Activated T-cell treated with anti-CD3 and anti-CD28 coated beads, Interleukin-2, amount 50 U/mL, for 4 hours (primary cell): ENCODE results near the gene MIEF1. TPM values are rescaled to one million over a fixed set of nuclear protein-coding genes. Genes with fewer than 3 reads are reported as not detected.

Source experiments
- ATAC-seq, 2 donors: fragments of 200-7000 bp; cut with Tn5 transposase; one replicate each; pipeline ENCODE4 v1.10.0; 2021
- DNase-seq: peaks from one replicate; pipeline ENCODE4 v3.0.0-alpha.2; 2020
- H3K27me3 Mint-ChIP-seq: one replicate; pipeline ENCODE4 v1.8.0; 2021; ENCODE audit warnings: low read depth, mixed read lengths
- H3K36me3 Mint-ChIP-seq: one replicate; pipeline ENCODE4 v1.8.0; 2022; ENCODE audit warnings: mixed read lengths; ENCODE audit not compliant: insufficient read depth
- H3K4me1 Mint-ChIP-seq: one replicate; pipeline ENCODE4 v1.8.0; 2021; ENCODE audit warnings: low read depth, mixed read lengths
- H3K4me3 Mint-ChIP-seq: one replicate; pipeline ENCODE4 v1.8.0; 2021; ENCODE audit warnings: mild to moderate bottlenecking, moderate library complexity, mixed read lengths
- H3K9me3 Mint-ChIP-seq: one replicate; pipeline ENCODE4 v1.8.0; 2021; ENCODE audit warnings: mixed read lengths
- total RNA-seq, 3 donors: library from RNA; stranded (reverse); gene quantifications; one replicate each; pipeline ENCODE4 v1.2.1, GENCODE V29; 2021

Gene MIEF1
- total RNA-seq, 3 donors from 2014 or later = 69.9 to 76.6 (median 70.7) TPM

DNA sequence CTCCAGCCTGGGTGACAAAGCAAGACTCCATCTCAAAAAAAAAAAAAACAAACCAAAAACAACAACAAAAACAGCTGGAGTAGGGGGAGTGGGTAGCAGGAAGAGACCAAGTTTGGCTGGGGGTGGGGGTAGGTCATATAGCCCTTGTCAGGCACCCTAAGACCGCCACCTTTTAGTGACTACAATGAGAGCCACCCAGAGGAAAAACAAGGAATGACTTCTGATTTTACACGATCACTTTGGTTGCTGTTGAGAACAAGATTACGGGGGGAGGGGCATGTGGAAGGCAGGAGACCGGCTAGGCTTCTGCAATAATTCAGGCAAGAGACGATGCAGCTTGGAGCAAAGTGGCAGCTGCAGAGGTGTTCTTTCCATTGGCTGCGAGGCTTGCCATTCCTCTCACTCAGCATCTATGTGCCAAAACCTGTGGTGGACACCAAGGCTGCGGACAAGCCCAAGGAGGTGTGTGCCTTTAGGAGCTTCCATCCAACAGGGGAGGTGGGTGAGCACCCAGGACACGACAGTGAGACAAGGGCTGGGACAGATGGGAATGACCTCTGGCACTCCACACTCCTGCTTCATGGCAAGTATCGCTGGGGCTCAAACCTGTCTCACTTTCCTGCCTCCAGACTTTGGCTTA is 28.7 kb downstream of the MIEF1 start:
- no peaks in the 10 kb centered on the region for H3K9me3 Mint-ChIP-seq
- no peak for DNase-seq
- H3K4me3 Mint-ChIP-seq = peak overlapping the region; percentile 97
- ATAC-seq = no peak
- peaks cover 69% of the 10 kb centered on the region for H3K4me1 Mint-ChIP-seq
- no peaks in the 10 kb centered on the region for H3K27me3 Mint-ChIP-seq
- peaks cover 26% of the 10 kb centered on the region for H3K36me3 Mint-ChIP-seq

DNA sequence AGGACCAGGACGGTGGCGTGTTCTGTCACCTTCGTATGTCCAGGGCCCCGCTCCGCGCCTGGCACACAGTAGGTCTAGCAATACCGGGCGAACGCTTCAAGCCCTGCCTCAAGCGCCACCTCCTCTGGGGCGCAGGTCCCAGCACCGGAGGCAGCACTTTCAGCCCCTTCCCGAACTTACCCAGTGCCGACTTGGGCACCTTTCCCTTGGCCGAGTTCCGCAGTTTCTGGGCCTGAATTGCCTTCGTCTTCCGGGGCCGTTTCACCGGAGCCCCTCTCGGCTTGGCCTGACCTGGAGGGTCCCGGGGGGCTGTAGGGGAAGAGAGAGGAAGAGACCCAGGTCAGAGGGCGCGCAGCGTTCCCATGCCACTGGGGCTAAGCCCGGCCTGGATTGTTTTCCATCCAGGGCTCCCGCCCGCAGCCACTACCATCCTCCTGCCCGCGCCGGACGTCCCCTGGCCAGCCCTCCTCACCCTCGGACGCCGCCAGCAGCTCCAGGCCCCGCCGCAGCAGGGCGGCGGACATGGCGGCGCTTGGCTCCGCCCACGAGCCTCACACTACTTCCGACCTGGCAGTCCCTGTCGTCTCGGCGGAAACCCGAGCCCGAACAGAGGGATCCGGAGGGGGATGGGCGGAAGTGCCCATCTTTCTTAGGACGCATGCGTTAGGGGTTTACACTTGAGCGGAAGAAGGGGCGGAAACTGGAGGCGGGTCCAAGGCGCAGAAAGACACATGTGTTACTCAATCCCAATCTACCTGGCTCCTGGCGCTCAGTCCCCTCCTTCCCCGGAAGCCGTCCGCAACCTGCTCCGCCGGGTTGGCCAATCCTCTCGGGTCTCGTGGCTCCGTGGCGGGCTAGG is 30.4 kb downstream of the MIEF1 start, which contains the start of gene RPS19BP1:
TSS of gene RPS19BP1 (minus strand) at position 534 of the 859 bp plus-strand sequence. CDS start at position 524, 10 bp downstream.
- H3K27me3 Mint-ChIP-seq = no peaks in the 10 kb centered on the region
- peaks cover 23% of the 10 kb centered on the region for H3K36me3 Mint-ChIP-seq
- no peaks in the 10 kb centered on the region for H3K9me3 Mint-ChIP-seq
- DNase-seq = peak; percentile 99
- peak; percentile 86 for ATAC-seq
- H3K4me3 Mint-ChIP-seq = peak within 1 kb of the TSS; percentile 97
- peaks cover 58% of the 10 kb centered on the region for H3K4me1 Mint-ChIP-seq

DNA sequence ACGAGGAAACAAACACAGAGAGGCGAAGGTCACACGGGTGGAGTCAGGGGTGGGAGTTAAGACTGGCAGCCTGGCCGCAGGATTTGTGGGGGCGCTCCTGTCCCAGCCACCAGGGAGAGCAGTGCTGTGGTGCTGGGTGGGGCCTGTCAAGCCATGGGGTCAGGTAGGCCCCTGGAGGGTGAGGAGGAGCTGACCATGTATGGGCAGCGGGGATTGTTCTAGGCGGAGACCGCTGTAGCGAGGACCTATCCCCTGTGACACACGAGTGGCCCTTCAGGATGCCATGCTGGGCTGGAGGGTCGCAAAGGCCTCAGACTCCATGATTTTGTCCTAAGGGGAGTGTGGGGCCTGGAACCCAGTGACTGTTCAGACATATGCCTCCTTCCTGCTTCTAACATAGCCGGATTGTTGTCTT is 32.0 kb downstream of the MIEF1 start:
- H3K4me3 Mint-ChIP-seq = no peak overlapping the region

DNA sequence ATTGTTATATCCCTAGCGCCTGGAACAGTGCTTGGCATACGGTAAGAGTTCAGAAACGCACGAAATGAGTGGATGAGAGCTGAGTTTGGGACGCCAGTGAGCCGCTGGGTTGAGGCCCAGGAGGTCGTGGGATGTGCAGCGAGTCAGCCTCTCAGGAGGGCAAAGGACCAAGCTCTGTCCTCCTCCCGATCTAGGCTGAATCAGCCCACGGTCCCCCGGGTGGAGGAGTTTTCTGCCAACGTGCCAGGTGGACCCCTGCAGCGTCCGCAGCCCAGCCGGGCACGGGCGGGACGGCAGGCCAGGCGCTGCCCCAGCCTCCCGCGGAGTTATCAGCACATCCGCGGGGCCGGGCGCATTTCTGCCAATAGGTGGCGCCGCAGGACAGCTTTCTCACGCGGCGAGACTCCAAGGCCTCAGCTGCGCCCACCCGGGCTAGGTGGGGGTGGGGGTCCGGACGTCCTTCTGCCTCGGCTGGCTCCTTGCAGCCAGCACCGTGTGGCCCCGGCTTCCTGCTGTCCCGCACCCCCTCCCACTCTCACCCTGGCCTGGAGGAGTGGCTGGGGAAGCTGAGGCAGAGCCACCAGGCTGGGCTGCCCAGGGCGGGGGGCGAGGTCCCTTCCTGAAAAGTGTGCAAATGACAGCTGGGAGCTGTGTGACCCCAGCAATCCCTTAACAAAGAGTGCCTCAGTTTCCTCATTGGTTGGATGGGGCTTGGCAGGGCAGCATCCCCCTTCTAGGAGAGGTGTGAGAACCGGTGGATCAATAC is 32.7 kb downstream of the MIEF1 start:
- Mint-ChIP-seq H3K27me3 (no peaks in the 10 kb centered on the region), H3K4me1 (peaks cover 35% of the 10 kb centered on the region), H3K9me3 (no peaks in the 10 kb centered on the region), H3K4me3 (no peak overlapping the region), H3K36me3 (peaks cover 16% of the 10 kb centered on the region)
- ATAC-seq (peak; percentile 27 to 29), DNase-seq (peak; percentile 78)

More for the DNA sequence above, 32.0 kb downstream of the MIEF1 start:
- no peak for DNase-seq
- Mint-ChIP-seq H3K9me3 (no peaks in the 10 kb centered on the region), H3K36me3 (peaks cover 22% of the 10 kb centered on the region), H3K27me3 (no peaks in the 10 kb centered on the region), H3K4me1 (peaks cover 42% of the 10 kb centered on the region)
- ATAC-seq = no peak

DNA sequence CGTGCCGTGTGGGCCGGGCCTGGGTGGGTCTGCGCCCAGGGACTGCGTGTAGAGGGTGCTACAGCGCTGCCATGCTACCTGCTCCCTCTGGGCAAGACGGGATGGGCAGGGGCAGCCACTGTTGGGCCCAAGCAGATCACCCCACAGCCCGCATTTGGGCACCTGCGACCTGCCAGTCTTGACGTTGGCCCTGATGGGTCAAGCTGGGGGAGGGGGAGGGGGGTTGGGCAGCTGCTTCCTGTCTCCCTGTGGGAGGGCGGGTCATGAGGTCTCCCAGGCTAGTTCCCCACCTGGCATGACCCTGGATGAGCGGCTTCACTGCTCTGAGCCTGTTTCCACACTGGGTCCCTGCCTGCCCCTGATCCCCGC is 33.3 kb downstream of the MIEF1 start:
- Mint-ChIP-seq H3K4me1 (peaks cover 29% of the 10 kb centered on the region), H3K4me3 (no peak overlapping the region), H3K9me3 (no peaks in the 10 kb centered on the region), H3K36me3 (peaks cover 12% of the 10 kb centered on the region), H3K27me3 (no peaks in the 10 kb centered on the region)
- ATAC-seq (no peak), DNase-seq (no peak)

DNA sequence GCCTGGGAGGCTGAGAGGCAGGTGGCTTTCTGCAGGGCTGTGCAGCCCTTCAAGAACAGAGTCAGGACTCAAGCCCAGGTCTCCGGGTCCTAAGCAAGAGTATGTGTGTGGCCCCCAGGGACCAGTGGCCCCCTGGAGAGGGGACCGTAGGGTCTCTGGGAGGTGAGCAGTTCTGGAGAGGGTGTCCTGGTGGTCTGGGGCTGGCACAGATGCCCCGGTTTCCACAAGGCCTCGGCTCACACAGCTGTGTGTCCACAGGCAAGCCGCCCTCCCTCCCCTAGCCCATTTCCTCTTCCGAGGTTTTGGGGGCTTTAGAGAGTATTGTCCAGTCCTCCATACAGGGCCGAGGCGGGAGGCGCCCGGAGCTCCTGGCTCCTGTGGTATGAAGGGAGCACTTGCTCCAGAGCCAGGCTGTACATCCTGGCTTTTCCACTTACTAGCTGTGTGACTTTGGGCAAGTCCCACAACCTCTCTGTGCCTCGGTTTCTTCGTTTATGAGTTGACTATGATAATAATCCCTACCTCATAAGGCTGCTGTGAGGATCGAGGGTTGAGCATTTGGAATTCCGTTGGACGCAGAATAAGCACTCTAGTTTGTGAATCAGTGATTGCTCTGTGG is 33.9 kb downstream of the MIEF1 start:
- no peaks in the 10 kb centered on the region for H3K9me3 Mint-ChIP-seq
- peaks cover 9% of the 10 kb centered on the region for H3K36me3 Mint-ChIP-seq
- no peak for DNase-seq
- no peak for ATAC-seq
- peaks cover 23% of the 10 kb centered on the region for H3K4me1 Mint-ChIP-seq
- no peaks in the 10 kb centered on the region for H3K27me3 Mint-ChIP-seq
- H3K4me3 Mint-ChIP-seq = no peak overlapping the region

DNA sequence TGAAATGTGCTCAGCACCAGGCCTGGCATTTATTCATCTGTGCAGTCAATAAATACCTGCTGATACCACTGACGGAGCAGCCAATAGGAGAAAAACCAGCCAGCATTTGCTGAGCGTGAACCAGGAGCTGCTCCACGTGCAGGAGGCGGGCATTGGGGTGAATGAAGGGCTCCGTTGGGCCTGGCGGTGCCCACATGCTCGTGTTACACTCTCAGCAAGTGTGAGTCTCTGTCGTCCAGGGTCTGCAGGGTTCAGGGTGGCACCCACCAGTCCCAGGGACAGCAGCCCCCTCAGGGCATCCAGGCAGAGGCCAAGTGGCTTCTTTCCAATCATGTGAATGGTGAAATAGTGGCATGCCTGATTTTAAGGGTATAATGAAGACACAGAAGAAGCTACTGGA is 34.6 kb downstream of the MIEF1 start:
- ATAC-seq (no peak), DNase-seq (no peak)
- no peaks in the 10 kb centered on the region for H3K9me3 Mint-ChIP-seq
- peaks cover 16% of the 10 kb centered on the region for H3K4me1 Mint-ChIP-seq
- no peaks in the 10 kb centered on the region for H3K27me3 Mint-ChIP-seq
- no peak overlapping the region for H3K4me3 Mint-ChIP-seq
- peaks cover 5% of the 10 kb centered on the region for H3K36me3 Mint-ChIP-seq

DNA sequence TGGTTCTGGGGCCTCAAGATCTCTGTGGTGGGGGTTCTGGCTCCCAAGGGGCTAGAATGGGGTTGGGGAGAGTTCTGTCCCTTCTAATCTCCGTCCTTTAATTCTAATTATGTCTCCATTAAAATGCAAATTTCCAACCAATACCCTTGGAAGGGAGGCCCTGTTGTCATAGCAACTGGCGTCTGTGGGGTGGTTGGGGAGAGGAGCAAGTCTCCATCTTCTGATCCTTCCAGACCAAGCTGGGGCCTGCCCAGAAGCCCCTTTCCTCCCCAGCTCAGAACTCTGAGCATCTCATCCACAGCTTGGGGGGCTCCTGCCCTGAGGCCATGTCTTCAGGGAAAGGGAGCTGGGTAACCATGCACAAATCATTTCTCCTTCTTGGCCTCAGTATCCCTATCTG is 35.9 kb downstream of the MIEF1 start:
- H3K9me3 Mint-ChIP-seq = no peaks in the 10 kb centered on the region
- peaks cover 7% of the 10 kb centered on the region for H3K4me1 Mint-ChIP-seq
- ATAC-seq (no peak), DNase-seq (no peak)
- no peak overlapping the region for H3K4me3 Mint-ChIP-seq
- peaks cover under 1% of the 10 kb centered on the region for H3K27me3 Mint-ChIP-seq
- no peaks in the 10 kb centered on the region for H3K36me3 Mint-ChIP-seq

DNA sequence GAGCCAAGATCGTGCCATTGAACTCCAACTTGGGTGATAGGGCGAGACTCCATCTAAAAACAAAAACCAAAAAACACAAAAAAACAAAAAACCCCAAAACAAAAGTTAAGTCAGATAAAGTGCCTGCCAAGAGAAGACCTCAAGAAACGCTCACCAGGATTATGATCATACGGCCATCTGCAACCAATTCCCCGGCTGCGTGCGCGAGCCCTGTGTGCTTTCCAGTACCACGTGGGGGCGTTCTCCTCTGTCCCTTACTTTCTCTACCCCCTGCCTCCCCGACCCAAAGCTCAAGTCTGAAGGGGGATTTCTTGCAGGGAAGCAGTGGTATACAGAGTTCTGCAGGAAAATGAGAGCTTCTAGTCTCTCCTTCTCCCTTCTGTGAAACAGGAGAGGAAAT is 41.0 kb downstream of the MIEF1 start:
- Mint-ChIP-seq H3K4me1 (peaks cover 17% of the 10 kb centered on the region), H3K27me3 (peaks cover 30% of the 10 kb centered on the region), H3K36me3 (no peaks in the 10 kb centered on the region), H3K4me3 (no peak overlapping the region), H3K9me3 (no peaks in the 10 kb centered on the region)
- no peak for ATAC-seq
- DNase-seq = no peak

DNA sequence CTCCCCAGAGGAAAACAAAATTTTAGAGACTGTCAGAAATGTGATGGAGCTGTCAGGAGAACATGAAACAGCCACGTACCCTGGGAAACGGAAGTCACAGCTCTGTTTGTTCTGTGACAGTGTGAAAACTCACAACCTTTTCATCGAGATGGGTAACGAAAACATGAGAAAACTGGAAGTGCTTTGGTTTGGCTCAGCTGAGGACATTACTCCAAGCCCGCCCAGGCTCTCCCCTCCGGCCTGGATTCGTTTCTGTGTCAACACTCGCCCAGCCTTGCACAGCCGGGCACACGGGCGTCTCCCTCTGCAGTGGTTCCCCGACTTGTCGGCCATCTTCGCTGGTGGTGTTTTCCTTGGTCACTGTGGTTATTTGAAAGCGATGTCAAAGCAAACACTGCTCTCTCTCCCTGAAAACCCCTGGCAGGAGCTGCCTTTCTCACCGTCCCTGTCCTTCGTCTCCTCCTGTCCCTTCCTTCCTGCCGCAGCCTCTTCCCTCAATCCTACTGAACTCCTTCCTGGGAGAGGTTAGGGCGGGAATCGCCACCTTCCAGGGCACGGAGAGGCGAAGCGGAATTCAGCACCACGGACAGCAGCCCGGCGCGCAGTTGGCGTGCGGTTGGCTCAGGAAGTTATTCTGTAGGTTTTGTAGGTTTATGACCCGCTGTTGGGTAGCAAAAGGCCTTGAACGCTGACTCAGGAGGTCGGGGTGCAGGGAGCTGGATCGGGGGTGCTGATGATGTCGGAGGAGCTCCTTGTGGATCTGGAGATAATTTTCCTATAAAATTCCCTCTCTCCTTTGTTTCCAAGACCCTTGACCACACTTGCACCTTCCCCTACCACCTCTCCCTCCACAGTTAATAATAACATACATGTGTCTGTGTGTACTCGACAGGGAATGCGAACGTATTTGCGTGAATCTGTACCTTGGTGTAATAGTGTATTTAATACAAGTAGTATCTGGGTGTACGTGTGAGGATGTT is 43.6 kb downstream of the MIEF1 start:
- H3K27me3 Mint-ChIP-seq = peaks cover 42% of the 10 kb centered on the region
- peaks cover 17% of the 10 kb centered on the region for H3K4me1 Mint-ChIP-seq
- peak overlapping the region; percentile 40 for H3K4me3 Mint-ChIP-seq
- ATAC-seq = peak; percentile 71 to 74
- peak; percentile 68 for DNase-seq
- no peaks in the 10 kb centered on the region for H3K9me3 Mint-ChIP-seq
- H3K36me3 Mint-ChIP-seq = no peaks in the 10 kb centered on the region

DNA sequence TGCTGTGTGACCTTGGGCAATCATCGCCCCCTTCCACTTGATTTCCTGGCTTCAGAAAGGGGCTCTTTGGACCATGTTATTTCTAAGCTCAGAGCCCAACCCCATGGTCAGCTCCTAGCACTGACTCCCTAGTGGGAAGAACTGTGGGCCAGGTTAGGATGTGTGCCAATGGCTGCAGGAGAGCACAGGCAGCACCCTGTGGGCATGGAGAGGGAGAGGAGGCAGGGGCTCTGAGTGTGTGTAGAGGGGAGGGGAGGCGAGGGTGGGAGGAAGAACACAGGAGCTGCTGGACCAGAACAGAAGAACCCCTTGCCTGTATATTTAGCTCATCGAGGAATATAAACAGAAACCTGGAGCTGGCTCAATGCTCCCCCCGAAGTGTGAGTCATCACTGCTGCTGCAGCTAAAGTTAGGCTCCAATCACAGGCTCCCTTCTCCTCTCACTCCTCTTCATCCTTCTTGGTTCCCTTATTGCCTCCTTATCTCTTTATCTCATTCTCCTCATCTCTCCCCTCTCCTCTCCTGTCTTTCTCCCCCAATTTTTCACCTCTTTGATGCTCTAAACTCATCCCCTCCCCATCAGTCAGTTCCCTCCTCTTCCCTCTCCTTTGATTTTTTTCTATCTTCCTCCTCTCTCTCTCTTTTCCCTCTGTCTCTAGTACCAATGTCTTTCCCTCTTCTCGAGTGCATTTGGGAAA is 44.9 kb downstream of the MIEF1 start:
- Mint-ChIP-seq H3K4me3 (no peak overlapping the region), H3K9me3 (no peaks in the 10 kb centered on the region), H3K36me3 (no peaks in the 10 kb centered on the region), H3K4me1 (peaks cover 17% of the 10 kb centered on the region), H3K27me3 (peaks cover 46% of the 10 kb centered on the region)
- no peak for DNase-seq
- ATAC-seq = no peak

DNA sequence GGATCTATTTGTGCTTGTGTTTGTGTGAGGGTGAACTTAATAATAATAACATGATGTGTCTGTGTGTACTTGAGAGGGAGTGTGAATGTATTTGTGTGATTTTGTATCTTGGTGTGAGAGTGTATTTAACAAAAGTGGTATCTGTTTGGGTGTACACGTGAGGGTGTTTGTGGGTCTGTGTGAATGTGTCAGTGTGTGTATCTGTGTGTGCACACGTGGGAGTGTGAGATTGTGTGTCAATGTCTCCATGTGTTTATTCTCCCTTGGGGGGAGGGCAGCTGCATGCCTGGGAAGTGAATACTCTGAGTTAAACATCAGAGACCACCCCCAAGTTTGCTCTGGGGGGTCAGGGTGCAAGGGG is 45.5 kb downstream of the MIEF1 start:
- DNase-seq (no peak), ATAC-seq (no peak)
- Mint-ChIP-seq H3K27me3 (peaks cover 46% of the 10 kb centered on the region), H3K4me1 (peaks cover 17% of the 10 kb centered on the region), H3K4me3 (no peak overlapping the region), H3K36me3 (no peaks in the 10 kb centered on the region), H3K9me3 (no peaks in the 10 kb centered on the region)

DNA sequence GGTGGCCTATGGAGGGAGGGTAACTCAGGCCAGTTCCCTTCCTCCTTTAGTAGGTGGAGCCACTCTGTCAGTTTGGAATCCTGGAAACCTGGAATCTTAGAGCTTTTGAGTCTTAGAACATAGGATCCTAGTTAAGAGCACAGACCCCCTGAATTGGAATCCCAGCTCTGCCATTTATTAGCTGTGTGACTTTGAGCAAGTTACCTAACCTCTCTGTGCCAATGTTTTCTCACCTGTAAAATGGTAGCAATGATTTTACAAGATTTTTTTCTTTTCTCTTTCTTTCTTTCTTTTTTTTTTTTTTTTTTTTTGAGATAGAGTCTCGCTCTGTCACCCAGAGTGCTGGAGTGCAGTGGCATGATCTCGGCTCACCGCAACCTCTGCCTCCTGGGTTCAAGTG is 51.3 kb downstream of the MIEF1 start:
- ATAC-seq (no peak), DNase-seq (no peak)
- H3K9me3 Mint-ChIP-seq = no peaks in the 10 kb centered on the region
- H3K36me3 Mint-ChIP-seq = no peaks in the 10 kb centered on the region
- peaks cover 41% of the 10 kb centered on the region for H3K27me3 Mint-ChIP-seq
- H3K4me3 Mint-ChIP-seq = no peak overlapping the region
- peaks cover 6% of the 10 kb centered on the region for H3K4me1 Mint-ChIP-seq
